NCI-H146 treated with DMSO at 0.1 percent for 48 hours (cell line): Measurements from ENCODE around the gene HPS4.

Experiments
- DNase-seq: peaks from one replicate; lab custom pipeline; 2025; ENCODE audit not compliant: unreplicated experiment; lab: John Stamatoyannopoulos, UW

The HPS4 gene

GRCh38 chr22:26499188-26499703 lies 15.7 kb upstream of the HPS4 start:
- DNase-seq = no peak

- no peak for DNase-seq
These were observed 12.9 kb upstream of the HPS4 start for GRCh38 chr22:26496456-26496855.

GRCh38 chr22:26494506-26494905 lies 10.9 kb upstream of the HPS4 start:
- no peak for DNase-seq

- no peak for DNase-seq
These were observed 8.6 kb upstream of the HPS4 start for GRCh38 chr22:26492220-26492619.

- DNase-seq = no peak
These were observed 6.0 kb upstream of the HPS4 start for GRCh38 chr22:26489447-26490036.

- no peak for DNase-seq
These were observed 4.4 kb upstream of the HPS4 start for GRCh38 chr22:26487996-26488395.

- no peak for DNase-seq
These were observed 2.8 kb upstream of the HPS4 start for GRCh38 chr22:26486394-26486793.

- no peak for DNase-seq
These were observed 2.3 kb upstream of the HPS4 start for GRCh38 chr22:26485806-26486390.

- DNase-seq = no peak
These were observed 1.4 kb upstream of the HPS4 start for GRCh38 chr22:26485013-26485412.

GRCh38 chr22:26484360-26484706 lies 750 bp upstream of the HPS4 start:
- no peak for DNase-seq

- no peak for DNase-seq
These were observed 542 bp downstream of the HPS4 start for GRCh38 chr22:26483043-26483438.

- no peak for DNase-seq
These were observed 1.4 kb downstream of the HPS4 start for GRCh38 chr22:26482161-26482560.

GRCh38 chr22:26481694-26482093 lies 1.9 kb downstream of the HPS4 start:
- DNase-seq = no peak

- DNase-seq = no peak
These were observed 2.4 kb downstream of the HPS4 start for GRCh38 chr22:26481112-26481693.

- no peak for DNase-seq
These were observed 3.0 kb downstream of the HPS4 start for GRCh38 chr22:26480611-26480932.

- DNase-seq = peak; percentile 36
These were observed 3.6 kb downstream of the HPS4 start for GRCh38 chr22:26479792-26480610.

- peak; percentile 65 for DNase-seq
These were observed 4.4 kb downstream of the HPS4 start for GRCh38 chr22:26479043-26479791.

- no peak for DNase-seq
These were observed 6.2 kb downstream of the HPS4 start for GRCh38 chr22:26477341-26477731.

- DNase-seq = no peak
These were observed 6.8 kb downstream of the HPS4 start for GRCh38 chr22:26476705-26477340.

- DNase-seq = no peak
These were observed 8.9 kb downstream of the HPS4 start for GRCh38 chr22:26474682-26475081.

GRCh38 chr22:26471522-26471921 lies 12.1 kb downstream of the HPS4 start:
- no peak for DNase-seq
